Measurements from ENCODE around the gene TBCE. TPM values are rescaled to one million over a fixed set of nuclear protein-coding genes. Genes with fewer than 3 reads are reported as not detected.

Gene TBCE
- total RNA-seq (10 to 100 TPM; 19.6 to 26.8 TPM), polyA plus RNA-seq (ENCODE audit: insufficient read length in 6 of 6) (10 to 100 TPM; 48.2 to 65.8 (median 53.8) TPM)
- long read RNA-seq, donor 1, full-length matches to known transcripts, result 8 of 79 reads
- long read RNA-seq, donor 1, partial matches to known transcripts, result 71 of 79 reads
- long read RNA-seq, donor 1, other reads (novel, unspliced or antisense), result 0 of 79 reads
- long read RNA-seq, donor 2, full-length matches to known transcripts, result 9 of 9 reads
- long read RNA-seq, donor 2, partial matches to known transcripts, result 0 of 9 reads
- long read RNA-seq, donor 2, other reads (novel, unspliced or antisense), result 0 of 9 reads
- long read RNA-seq, donor 3, full-length matches to known transcripts, result 8 of 8 reads
- long read RNA-seq, donor 3, partial matches to known transcripts, result 0 of 8 reads
- long read RNA-seq, donor 3, other reads (novel, unspliced or antisense), result 0 of 8 reads
- long read RNA-seq, donor 4, full-length matches to known transcripts, result 8 of 9 reads
- long read RNA-seq, donor 4, partial matches to known transcripts, result 1 of 9 reads
- long read RNA-seq, donor 4, other reads (novel, unspliced or antisense), result 0 of 9 reads
- long read RNA-seq, donor 5, full-length matches to known transcripts, result 9 of 9 reads
- long read RNA-seq, donor 5, partial matches to known transcripts, result 0 of 9 reads
- long read RNA-seq, donor 5, other reads (novel, unspliced or antisense), result 0 of 9 reads
- long read RNA-seq, donor 6, full-length matches to known transcripts, result 10 of 10 reads
- long read RNA-seq, donor 6, partial matches to known transcripts, result 0 of 10 reads
- long read RNA-seq, donor 6, other reads (novel, unspliced or antisense), result 0 of 10 reads
- long read RNA-seq, donor 7, full-length matches to known transcripts, result 4 of 4 reads
- long read RNA-seq, donor 7, partial matches to known transcripts, result 0 of 4 reads
- long read RNA-seq, donor 7, other reads (novel, unspliced or antisense), result 0 of 4 reads
- long read RNA-seq, donor 8, full-length matches to known transcripts, result 9 of 15 reads
- long read RNA-seq, donor 8, partial matches to known transcripts, result 6 of 15 reads
- long read RNA-seq, donor 8, other reads (novel, unspliced or antisense), result 0 of 15 reads
- long read RNA-seq, donor 9, result 0 reads
- long read RNA-seq, donor 10, full-length matches to known transcripts, result 8 of 11 reads
- long read RNA-seq, donor 10, partial matches to known transcripts, result 1 of 11 reads
- long read RNA-seq, donor 10, other reads (novel, unspliced or antisense), result 2 of 11 reads
- long read RNA-seq, donor 11, full-length matches to known transcripts, result 5 of 5 reads
- long read RNA-seq, donor 11, partial matches to known transcripts, result 0 of 5 reads
- long read RNA-seq, donor 11, other reads (novel, unspliced or antisense), result 0 of 5 reads
- long read RNA-seq, donor 12, full-length matches to known transcripts, result 3 of 3 reads
- long read RNA-seq, donor 12, partial matches to known transcripts, result 0 of 3 reads
- long read RNA-seq, donor 12, other reads (novel, unspliced or antisense), result 0 of 3 reads

GRCh38 chr1:235367000-235367908 lies at the start of gene TBCE:
Gene TBCE, plus strand, starts transcription at chr1:235367427. Its CDS starts 12,623 bp downstream, at chr1:235380050.
- Histone ChIP-seq H3K4me3 (peak within 1 kb of the TSS; percentile 53 to 54), H3K36me3 (peaks cover 0 to 4% of the 10 kb centered on the region in 2 donors), H3K27ac (peak within 1 kb of the TSS; percentile 71 to 78), H3K4me1 (peaks cover 0 to 24% of the 10 kb centered on the region in 2 donors), H3K9me3 (no peaks in the 10 kb centered on the region), H3K27me3 (no peaks in the 10 kb centered on the region)
- DNase-seq (peak; percentile 96 to 99 (median 98)), ATAC-seq (peak; percentile 100)
- TF ChIP-seq CTCF (IDR thresholded peaks at IDR 0.05), result no peak
- intact Hi-C loops (cut with DNase I), result no loop called here

- Histone ChIP-seq H3K27me3 (no peaks in the 10 kb centered on the region), H3K4me3 (no peak overlapping the region), H3K36me3 (peaks cover 0 to 16% of the 10 kb centered on the region in 2 donors), H3K4me1 (peaks cover 10 to 67% of the 10 kb centered on the region in 2 donors), H3K27ac (no peak overlapping the region), H3K9me3 (no peaks in the 10 kb centered on the region)
- DNase-seq (no peak), ATAC-seq (no peak)
- intact Hi-C loops (cut with DNase I), result no loop called here
- no peak for TF ChIP-seq CTCF (IDR thresholded peaks at IDR 0.05)
Observed at GRCh38 chr1:235319255-235319654, 48.0 kb upstream of the TBCE start.

- ATAC-seq (peak; percentile 80), DNase-seq (no peak)
- Histone ChIP-seq H3K4me3 (no peak overlapping the region), H3K4me1 (peaks cover 19 to 69% of the 10 kb centered on the region in 2 donors), H3K27ac (no peak overlapping the region), H3K9me3 (no peaks in the 10 kb centered on the region), H3K27me3 (no peaks in the 10 kb centered on the region), H3K36me3 (peaks cover 0 to 16% of the 10 kb centered on the region in 2 donors)
- no peak for TF ChIP-seq CTCF (IDR thresholded peaks at IDR 0.05)
- intact Hi-C loops (cut with DNase I), result no loop called here
Observed at GRCh38 chr1:235320521-235321179, 46.6 kb upstream of the TBCE start.

GRCh38 chr1:235324296-235324695 lies 42.9 kb upstream of the TBCE start:
- Histone ChIP-seq H3K9me3 (no peaks in the 10 kb centered on the region), H3K27ac (no peak overlapping the region), H3K4me3 (no peak overlapping the region), H3K27me3 (no peaks in the 10 kb centered on the region), H3K36me3 (peaks cover 0 to 6% of the 10 kb centered on the region in 2 donors), H3K4me1 (peaks cover 20 to 48% of the 10 kb centered on the region in 2 donors)
- ATAC-seq, result no peak
- TF ChIP-seq CTCF (IDR thresholded peaks at IDR 0.05), result no peak
- DNase-seq, result no peak
- intact Hi-C loops (cut with DNase I), result no loop called here
